Tibial artery (tissue), 4 donors: Measurements from ENCODE around the gene URAD.

Experiments
- DNase-seq, 2 donors: peaks; one replicate each; pipeline ENCODE4 v3.0.0-alpha.2; 2019
- H3K27ac ChIP-seq, 2 donors: fragments of 200-600 bp; sonication (generic) in 1 of 2; 1 replicate in 1 of 2; 2 replicates in 1 of 2; pipeline ENCODE4 v1.5.1; 2018 to 2019; ENCODE audit warnings: mild to moderate bottlenecking in 1 of 2
- H3K27me3 ChIP-seq, 2 donors: fragments of 200-600 bp; sonication (generic) in 1 of 2; one replicate each; pipeline versions ENCODE4 v1.5.1 to v1.6.0; 2016 to 2019
- H3K36me3 ChIP-seq, 3 donors: fragments of 200-600 bp; sonication (generic) in 2 of 3; one replicate each; pipeline ENCODE4 v1.5.1; 2016 to 2019; ENCODE audit warnings: mild to moderate bottlenecking in 2 of 3
- H3K4me1 ChIP-seq, 4 donors: fragments of 200-600 bp; sonication (generic) in 2 of 4; 1 replicate in 3 of 4; 2 replicates in 1 of 4; pipeline ENCODE4 v1.5.1; 2016 to 2019
- H3K4me3 ChIP-seq, 2 donors: fragments of 200-600 bp; sonication (generic) in 1 of 2; 1 replicate in 1 of 2; 2 replicates in 1 of 2; pipeline ENCODE4 v1.5.1; 2018 to 2019; ENCODE audit warnings: mild to moderate bottlenecking in 2 of 2
- H3K9me3 ChIP-seq, 3 donors: fragments of 200-600 bp; sonication (generic) in 1 of 3; one replicate each; pipeline ENCODE4 v1.5.1; 2016 to 2019
- CTCF ChIP-seq, 2 experiments: fragments of 200-600 bp in 1 of 2; fragments of 450-650 bp in 1 of 2; IDR thresholded peaks; one replicate each; pipeline ENCODE4 v1.5.1; 2017 to 2019; ENCODE audit warnings: antibody characterized with exemption in 2 of 2, mild to moderate bottlenecking in 1 of 2, moderate library complexity in 1 of 2
- intact Hi-C: fragments of 100-400 bp; cut with DNase I; formaldehyde crosslinking; loops from one replicate; pipeline ENCODE4 v1.15.0; 2023; ENCODE audit warnings: low total_unique reads

The URAD gene

GRCh38 chr13:27975564-27976361 is 12.7 kb downstream of the URAD start:
- H3K4me1 ChIP-seq: peaks cover 0 to 42% (median 31%) of the 10 kb centered on the region in 4 donors
- H3K36me3 ChIP-seq: no peaks in the 10 kb centered on the region
- H3K27me3 ChIP-seq: peaks cover 0 to 100% of the 10 kb centered on the region in 2 donors
- DNase-seq: peak in 1 of 2 donors; percentile 54
- H3K4me3 ChIP-seq: no peak overlapping the region
- H3K27ac ChIP-seq: no peak overlapping the region
- no peak for TF ChIP-seq CTCF (IDR thresholded peaks at IDR 0.05)
- H3K9me3 ChIP-seq: no peaks in the 10 kb centered on the region
- intact Hi-C loops: no loop called here

- peaks cover 0 to 34% (median 18%) of the 10 kb centered on the region in 4 donors for H3K4me1 ChIP-seq
- no peak overlapping the region for H3K27ac ChIP-seq
- intact Hi-C loops: no loop called here
- H3K4me3 ChIP-seq: no peak overlapping the region
- no peak for TF ChIP-seq CTCF (IDR thresholded peaks at IDR 0.05)
- H3K36me3 ChIP-seq: no peaks in the 10 kb centered on the region
- peaks cover 0 to 100% of the 10 kb centered on the region in 2 donors for H3K27me3 ChIP-seq
- DNase-seq: peak in 1 of 2 donors; percentile 9
- H3K9me3 ChIP-seq: no peaks in the 10 kb centered on the region
Measured at GRCh38 chr13:27973961-27974662, 14.4 kb downstream of the URAD start.

GRCh38 chr13:27973291-27973690 is 15.2 kb downstream of the URAD start:
- no peak for TF ChIP-seq CTCF (IDR thresholded peaks at IDR 0.05)
- Histone ChIP-seq H3K27me3 (peaks cover 0 to 100% of the 10 kb centered on the region in 2 donors), H3K4me3 (no peak overlapping the region), H3K4me1 (peaks cover 0 to 34% (median 20%) of the 10 kb centered on the region in 4 donors), H3K27ac (no peak overlapping the region), H3K9me3 (no peaks in the 10 kb centered on the region), H3K36me3 (no peaks in the 10 kb centered on the region)
- intact Hi-C loops: no loop called here
- peak in 1 of 2 donors; percentile 27 for DNase-seq

- peaks cover 0 to 35% (median 20%) of the 10 kb centered on the region in 4 donors for H3K4me1 ChIP-seq
- no peaks in the 10 kb centered on the region for H3K36me3 ChIP-seq
- DNase-seq: peak in 1 of 2 donors; percentile 51
- no peak overlapping the region for H3K27ac ChIP-seq
- H3K9me3 ChIP-seq: no peaks in the 10 kb centered on the region
- TF ChIP-seq CTCF (IDR thresholded peaks at IDR 0.05): no peak
- intact Hi-C loops: no loop called here
- peaks cover 0 to 100% of the 10 kb centered on the region in 2 donors for H3K27me3 ChIP-seq
- no peak overlapping the region for H3K4me3 ChIP-seq
Measured at GRCh38 chr13:27972478-27972820, 16.0 kb downstream of the URAD start.

- intact Hi-C loops: no loop called here
- H3K4me3 ChIP-seq: no peak overlapping the region
- no peak overlapping the region for H3K27ac ChIP-seq
- peaks cover 0 to 41% (median 23%) of the 10 kb centered on the region in 4 donors for H3K4me1 ChIP-seq
- H3K9me3 ChIP-seq: no peaks in the 10 kb centered on the region
- no peaks in the 10 kb centered on the region for H3K36me3 ChIP-seq
- peaks cover 0 to 100% of the 10 kb centered on the region in 2 donors for H3K27me3 ChIP-seq
- peak in 1 of 2 donors; percentile 23 for DNase-seq
- no peak for TF ChIP-seq CTCF (IDR thresholded peaks at IDR 0.05)
Measured at GRCh38 chr13:27971776-27972477, 16.6 kb downstream of the URAD start.
